ENCODE results near the gene ANKRD12.

ANKRD12 gene

DNA sequence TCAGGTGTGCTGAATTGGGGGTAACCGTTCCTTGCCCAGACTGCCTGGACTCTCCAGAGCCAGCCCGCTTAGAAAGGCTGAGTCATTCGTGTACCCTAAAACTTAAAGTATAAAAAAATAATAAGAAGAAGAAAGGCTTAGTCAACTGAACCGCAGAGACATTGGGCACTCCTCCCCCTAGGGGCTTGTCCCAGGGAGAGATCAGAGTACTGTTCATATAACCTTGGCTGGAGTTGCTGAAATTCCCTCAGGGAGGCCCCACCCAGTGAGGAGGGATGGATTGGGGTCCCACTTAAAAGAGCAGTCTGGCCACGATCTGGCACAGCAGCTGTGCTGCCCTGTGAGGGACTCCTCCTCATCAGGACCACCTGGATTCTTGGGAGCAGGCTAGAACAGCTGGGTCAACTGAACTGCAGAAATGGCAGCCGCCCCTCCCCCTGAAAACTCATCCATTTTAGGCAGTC lies 37.2 kb downstream of the ANKRD12 start:
- H3K4me3 ChIP-seq (replicated peaks in 1 of 2; ENCODE audit: low read depth in 2 of 2, low read length in 2 of 2) = no peak overlapping the region
- TF ChIP-seq CTCF (IDR thresholded peaks at IDR 0.05; ENCODE audit: low read depth, low read length) = no peak
- peak in 1 of 2 donors; percentile 18 for DNase-seq (ENCODE audit: low read depth in 2 of 2)

GRCh38 chr18:9174302-9174701 lies 37.7 kb downstream of the ANKRD12 start:
- no peak overlapping the region for H3K4me3 ChIP-seq (replicated peaks in 1 of 2; ENCODE audit: low read depth in 2 of 2, low read length in 2 of 2)
- no peak for TF ChIP-seq CTCF (IDR thresholded peaks at IDR 0.05; ENCODE audit: low read depth, low read length)
- DNase-seq (ENCODE audit: low read depth in 2 of 2) = no peak

- no peak for TF ChIP-seq CTCF (IDR thresholded peaks at IDR 0.05; ENCODE audit: low read depth, low read length)
- no peak overlapping the region for H3K4me3 ChIP-seq (replicated peaks in 1 of 2; ENCODE audit: low read depth in 2 of 2, low read length in 2 of 2)
- DNase-seq (ENCODE audit: low read depth in 2 of 2) = no peak
Measured at GRCh38 chr18:9175115-9175514, 38.5 kb downstream of the ANKRD12 start.

DNA sequence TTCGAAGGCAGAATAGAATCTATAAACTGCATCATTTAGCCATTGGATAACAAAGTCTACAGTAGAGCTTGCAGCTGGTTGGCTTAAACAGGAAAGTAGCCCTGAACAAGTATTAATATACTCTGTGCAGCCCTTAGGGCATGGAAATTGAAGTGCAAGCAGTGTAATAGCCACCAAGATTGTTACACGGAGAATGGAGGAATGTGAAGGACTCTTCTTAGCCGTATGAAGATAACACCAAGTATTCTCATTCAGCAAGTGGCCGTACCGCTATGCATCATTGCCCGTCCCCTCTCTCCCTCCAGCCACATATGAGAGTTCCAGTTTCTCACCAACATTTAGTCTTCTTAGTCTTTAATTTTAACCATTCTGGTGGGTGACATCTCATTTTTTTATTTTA lies 40.5 kb downstream of the ANKRD12 start:
- no peak overlapping the region for H3K4me3 ChIP-seq (replicated peaks in 1 of 2; ENCODE audit: low read depth in 2 of 2, low read length in 2 of 2)
- TF ChIP-seq CTCF (IDR thresholded peaks at IDR 0.05; ENCODE audit: low read depth, low read length) = no peak
- DNase-seq (ENCODE audit: low read depth in 2 of 2) = no peak

DNA sequence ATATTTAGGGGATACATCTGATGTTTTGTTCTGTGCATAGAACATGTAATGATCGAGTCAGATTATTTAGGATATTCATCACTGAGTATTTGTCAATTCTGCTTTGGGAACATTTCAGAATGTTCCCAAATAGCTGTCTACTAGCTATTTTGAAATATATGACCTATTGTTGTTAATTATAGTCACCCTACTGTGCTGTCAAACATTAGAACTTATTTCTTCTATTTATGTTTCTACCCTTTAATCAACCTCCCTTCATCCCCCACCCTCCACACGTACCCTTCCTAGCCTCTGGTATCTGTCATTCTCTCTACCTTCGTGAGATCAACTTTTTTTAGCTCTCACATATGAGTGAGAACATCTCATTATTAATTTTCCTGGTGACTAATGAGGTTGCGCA lies 40.9 kb downstream of the ANKRD12 start:
- H3K4me3 ChIP-seq (replicated peaks in 1 of 2; ENCODE audit: low read depth in 2 of 2, low read length in 2 of 2) = no peak overlapping the region
- DNase-seq (ENCODE audit: low read depth in 2 of 2) = no peak
- TF ChIP-seq CTCF (IDR thresholded peaks at IDR 0.05; ENCODE audit: low read depth, low read length) = no peak

DNA sequence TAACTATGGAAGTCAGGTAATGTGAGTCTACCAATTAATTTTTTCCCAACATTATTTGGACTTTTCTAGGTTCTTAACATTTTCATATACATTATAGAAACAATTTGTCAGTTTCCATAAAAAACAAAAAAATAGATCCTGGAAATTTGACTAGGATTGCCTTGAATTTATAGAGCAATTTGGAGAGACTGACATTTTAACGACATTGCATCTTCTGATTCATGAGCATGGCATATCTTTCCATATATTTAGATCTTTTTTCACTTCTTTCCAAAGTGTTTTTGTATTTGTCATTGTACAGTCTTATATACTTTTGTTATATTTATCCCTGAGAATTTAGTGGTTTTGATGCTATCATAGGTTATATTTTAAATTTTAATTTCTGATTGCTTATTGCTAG lies 42.0 kb downstream of the ANKRD12 start:
- TF ChIP-seq CTCF (IDR thresholded peaks at IDR 0.05; ENCODE audit: low read depth, low read length) = no peak
- H3K4me3 ChIP-seq (replicated peaks in 1 of 2; ENCODE audit: low read depth in 2 of 2, low read length in 2 of 2) = no peak overlapping the region
- no peak for DNase-seq (ENCODE audit: low read depth in 2 of 2)

DNA sequence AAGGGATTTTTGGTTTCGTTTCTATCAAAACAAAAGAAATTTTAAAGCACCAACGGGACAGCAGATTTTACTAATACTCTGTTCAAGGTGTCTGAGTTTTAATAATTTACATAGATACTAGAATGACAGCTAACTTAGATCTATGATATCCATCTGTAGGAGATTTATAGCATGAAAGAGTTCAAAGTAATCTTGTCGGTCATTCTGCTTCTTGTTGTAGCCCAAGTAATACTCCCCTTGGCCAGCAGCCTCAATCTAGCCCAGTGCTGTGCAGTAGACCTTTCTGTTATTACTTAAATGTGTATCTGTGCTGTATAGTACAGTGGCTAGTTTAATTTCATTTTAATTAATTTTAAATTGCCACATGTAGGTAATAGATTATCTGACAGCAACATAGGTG lies 44.7 kb downstream of the ANKRD12 start:
- TF ChIP-seq CTCF (IDR thresholded peaks at IDR 0.05; ENCODE audit: low read depth, low read length) = no peak

More for the DNA sequence above, 44.7 kb downstream of the ANKRD12 start:
- no peak overlapping the region for H3K4me3 ChIP-seq (replicated peaks in 1 of 2; ENCODE audit: low read depth in 2 of 2, low read length in 2 of 2)
- no peak for DNase-seq (ENCODE audit: low read depth in 2 of 2)
